Sigmoid colon (tissue), 4 donors: ENCODE data around the gene SND1.

Source experiments
- EP300 ChIP-seq, 4 donors: sonication (generic); formaldehyde crosslinking; IDR thresholded peaks; one replicate each; pipeline ENCODE4 v1.6.1; 2017; ENCODE audit warnings: antibody characterized with exemption in 4 of 4
- POLR2A ChIP-seq, 2 donors: fragments of 450-650 bp; IDR thresholded peaks; one replicate each; pipeline ENCODE4 v1.6.1; 2016; ENCODE audit warnings: antibody characterized with exemption in 2 of 2, mild to moderate bottlenecking in 2 of 2, moderate library complexity in 2 of 2
- POLR2AphosphoS5 ChIP-seq, 4 donors: sonication (generic); formaldehyde crosslinking; IDR thresholded peaks; one replicate each; pipeline ENCODE4 v1.6.1; 2017; ENCODE audit warnings: antibody characterized with exemption in 4 of 4
- TF ChIP-seq, protein P1 (sequence below), 4 experiments: fragments of 450-650 bp in 3 of 4; fragments of 200-600 bp in 1 of 4; IDR thresholded peaks; one replicate each; pipeline ENCODE4 v1.5.1; 2016 to 2019; ENCODE audit warnings: antibody characterized with exemption in 4 of 4, mild to moderate bottlenecking in 3 of 4, moderate library complexity in 2 of 4

DNA sequence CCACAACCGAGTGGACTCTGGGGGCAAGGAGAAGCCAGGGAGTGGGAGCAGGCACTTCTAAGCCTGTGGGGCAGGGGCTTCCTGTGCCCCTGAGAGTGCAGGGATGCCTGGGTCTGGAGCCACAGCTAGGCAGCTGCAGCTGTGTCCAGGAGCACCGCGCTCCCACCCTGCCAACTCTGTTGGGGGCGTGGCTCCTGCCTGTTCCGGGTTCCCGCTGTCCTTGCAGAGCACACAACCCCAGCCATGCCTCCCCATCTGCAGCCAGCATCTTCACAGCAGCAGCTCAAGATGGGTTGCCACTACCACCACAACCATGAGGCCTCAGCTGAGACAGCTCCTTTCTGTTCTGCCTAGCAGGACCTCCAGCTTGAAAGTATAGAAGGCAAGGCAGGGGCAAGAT is 42.7 kb upstream of the SND1 start:
- TF ChIP-seq POLR2A (IDR thresholded peaks at IDR 0.05): no peak
- TF ChIP-seq, protein P1, sequence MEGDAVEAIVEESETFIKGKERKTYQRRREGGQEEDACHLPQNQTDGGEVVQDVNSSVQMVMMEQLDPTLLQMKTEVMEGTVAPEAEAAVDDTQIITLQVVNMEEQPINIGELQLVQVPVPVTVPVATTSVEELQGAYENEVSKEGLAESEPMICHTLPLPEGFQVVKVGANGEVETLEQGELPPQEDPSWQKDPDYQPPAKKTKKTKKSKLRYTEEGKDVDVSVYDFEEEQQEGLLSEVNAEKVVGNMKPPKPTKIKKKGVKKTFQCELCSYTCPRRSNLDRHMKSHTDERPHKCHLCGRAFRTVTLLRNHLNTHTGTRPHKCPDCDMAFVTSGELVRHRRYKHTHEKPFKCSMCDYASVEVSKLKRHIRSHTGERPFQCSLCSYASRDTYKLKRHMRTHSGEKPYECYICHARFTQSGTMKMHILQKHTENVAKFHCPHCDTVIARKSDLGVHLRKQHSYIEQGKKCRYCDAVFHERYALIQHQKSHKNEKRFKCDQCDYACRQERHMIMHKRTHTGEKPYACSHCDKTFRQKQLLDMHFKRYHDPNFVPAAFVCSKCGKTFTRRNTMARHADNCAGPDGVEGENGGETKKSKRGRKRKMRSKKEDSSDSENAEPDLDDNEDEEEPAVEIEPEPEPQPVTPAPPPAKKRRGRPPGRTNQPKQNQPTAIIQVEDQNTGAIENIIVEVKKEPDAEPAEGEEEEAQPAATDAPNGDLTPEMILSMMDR (IDR thresholded peaks at IDR 0.05): no peak
- no peak for TF ChIP-seq EP300 (IDR thresholded peaks at IDR 0.05)
- no peak for TF ChIP-seq POLR2AphosphoS5 (IDR thresholded peaks at IDR 0.05)
